SK-N-SH treated with all-trans-retinoic acid at 6 μM for 48 hours (cell line): ENCODE results near the gene LONP2.

Experiments used
- ARNTL ChIP-seq: fragments of 450-650 bp; formaldehyde crosslinking; IDR thresholded peaks from 2 replicates; pipeline ENCODE4 v1.5.0; 2020; ENCODE audit warnings: low read depth, mild to moderate bottlenecking, moderate library complexity, borderline replicate concordance
- BACH2 ChIP-seq: fragments of 250-450 bp; sonication (Bioruptor Pico); IDR thresholded peaks from 2 replicates; pipeline ENCODE4 v1.9.0; 2021; ENCODE audit warnings: mild to moderate bottlenecking, borderline replicate concordance
- ESRRG ChIP-seq: fragments of 250-450 bp; sonication (Bioruptor Pico); IDR thresholded peaks from 2 replicates; pipeline ENCODE4 v1.6.1; 2021; ENCODE audit warnings: mild to moderate bottlenecking
- PPARA ChIP-seq: fragments of 250-450 bp; sonication (Bioruptor Pico); IDR thresholded peaks from 2 replicates; pipeline ENCODE4 v1.5.0; 2020; ENCODE audit warnings: mild to moderate bottlenecking, borderline replicate concordance
- RARB ChIP-seq: fragments of 250-450 bp; sonication (Bioruptor Pico); IDR thresholded peaks from 2 replicates; pipeline ENCODE4 v1.8.0; 2021; ENCODE audit warnings: mild to moderate bottlenecking, moderate library complexity
- SNAI2 ChIP-seq: fragments of 250-450 bp; sonication (Bioruptor Pico); IDR thresholded peaks from 2 replicates; pipeline ENCODE4 v1.5.0; 2020; ENCODE audit warnings: mild to moderate bottlenecking, moderate library complexity
- ZC3H10 ChIP-seq: fragments of 250-450 bp; sonication (Bioruptor Pico); IDR thresholded peaks from 2 replicates; pipeline ENCODE4 v1.5.1; 2021; ENCODE audit warnings: mild to moderate bottlenecking, moderate library complexity
- ZNF8 ChIP-seq: fragments of 450-650 bp; formaldehyde crosslinking; IDR thresholded peaks from 2 replicates; pipeline ENCODE4 v1.5.0; 2020; ENCODE audit warnings: mild to moderate bottlenecking, moderate library complexity
- TF ChIP-seq, protein P1 (sequence below): fragments of 250-450 bp; sonication (Bioruptor Pico); IDR thresholded peaks from 2 replicates; pipeline ENCODE4 v1.8.0; 2020; ENCODE audit warnings: mild to moderate bottlenecking, moderate library complexity, borderline replicate concordance
- TF ChIP-seq, protein P2 (sequence below): fragments of 250-450 bp; sonication (Bioruptor Pico); IDR thresholded peaks from 2 replicates; pipeline ENCODE4 v1.5.0; 2020; ENCODE audit warnings: mild to moderate bottlenecking, moderate library complexity
- TF ChIP-seq, protein P3 (sequence below): fragments of 250-450 bp; sonication (Bioruptor Pico); IDR thresholded peaks from 2 replicates; pipeline ENCODE4 v1.5.1; 2020; ENCODE audit warnings: low read depth, mild to moderate bottlenecking, moderate library complexity
- TF ChIP-seq, protein P4 (sequence below): fragments of 250-450 bp; sonication (Bioruptor Pico); IDR thresholded peaks from 2 replicates; pipeline ENCODE4 v1.8.0; 2021; ENCODE audit warnings: low read depth, mild to moderate bottlenecking, moderate library complexity, borderline replicate concordance

DNA sequence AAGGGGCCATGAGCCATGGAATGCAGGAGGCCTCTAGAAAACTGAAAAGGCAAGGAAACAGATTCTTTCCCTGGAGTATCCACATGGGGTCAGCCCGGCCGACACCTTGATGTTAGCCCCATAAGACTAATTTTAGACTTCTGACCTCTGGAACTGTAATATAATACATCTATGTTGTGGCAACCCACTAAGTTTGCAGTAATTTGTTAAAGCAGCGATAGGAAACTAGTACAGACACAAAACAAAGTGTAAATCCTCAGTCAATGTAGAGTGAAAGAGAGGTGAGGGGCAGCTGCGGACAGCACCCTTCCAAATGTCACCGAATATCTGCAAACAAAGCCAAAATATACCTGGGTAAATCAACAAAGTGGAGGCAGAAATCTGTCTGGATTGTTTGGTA, 148.3 kb downstream of the LONP2 start:
- TF ChIP-seq, protein P1, sequence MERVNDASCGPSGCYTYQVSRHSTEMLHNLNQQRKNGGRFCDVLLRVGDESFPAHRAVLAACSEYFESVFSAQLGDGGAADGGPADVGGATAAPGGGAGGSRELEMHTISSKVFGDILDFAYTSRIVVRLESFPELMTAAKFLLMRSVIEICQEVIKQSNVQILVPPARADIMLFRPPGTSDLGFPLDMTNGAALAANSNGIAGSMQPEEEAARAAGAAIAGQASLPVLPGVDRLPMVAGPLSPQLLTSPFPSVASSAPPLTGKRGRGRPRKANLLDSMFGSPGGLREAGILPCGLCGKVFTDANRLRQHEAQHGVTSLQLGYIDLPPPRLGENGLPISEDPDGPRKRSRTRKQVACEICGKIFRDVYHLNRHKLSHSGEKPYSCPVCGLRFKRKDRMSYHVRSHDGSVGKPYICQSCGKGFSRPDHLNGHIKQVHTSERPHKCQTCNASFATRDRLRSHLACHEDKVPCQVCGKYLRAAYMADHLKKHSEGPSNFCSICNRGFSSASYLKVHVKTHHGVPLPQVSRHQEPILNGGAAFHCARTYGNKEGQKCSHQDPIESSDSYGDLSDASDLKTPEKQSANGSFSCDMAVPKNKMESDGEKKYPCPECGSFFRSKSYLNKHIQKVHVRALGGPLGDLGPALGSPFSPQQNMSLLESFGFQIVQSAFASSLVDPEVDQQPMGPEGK (CRISPR knock-in tag) = no peak
- TF ChIP-seq PPARA (CRISPR knock-in tag) = no peak
- TF ChIP-seq, protein P2, sequence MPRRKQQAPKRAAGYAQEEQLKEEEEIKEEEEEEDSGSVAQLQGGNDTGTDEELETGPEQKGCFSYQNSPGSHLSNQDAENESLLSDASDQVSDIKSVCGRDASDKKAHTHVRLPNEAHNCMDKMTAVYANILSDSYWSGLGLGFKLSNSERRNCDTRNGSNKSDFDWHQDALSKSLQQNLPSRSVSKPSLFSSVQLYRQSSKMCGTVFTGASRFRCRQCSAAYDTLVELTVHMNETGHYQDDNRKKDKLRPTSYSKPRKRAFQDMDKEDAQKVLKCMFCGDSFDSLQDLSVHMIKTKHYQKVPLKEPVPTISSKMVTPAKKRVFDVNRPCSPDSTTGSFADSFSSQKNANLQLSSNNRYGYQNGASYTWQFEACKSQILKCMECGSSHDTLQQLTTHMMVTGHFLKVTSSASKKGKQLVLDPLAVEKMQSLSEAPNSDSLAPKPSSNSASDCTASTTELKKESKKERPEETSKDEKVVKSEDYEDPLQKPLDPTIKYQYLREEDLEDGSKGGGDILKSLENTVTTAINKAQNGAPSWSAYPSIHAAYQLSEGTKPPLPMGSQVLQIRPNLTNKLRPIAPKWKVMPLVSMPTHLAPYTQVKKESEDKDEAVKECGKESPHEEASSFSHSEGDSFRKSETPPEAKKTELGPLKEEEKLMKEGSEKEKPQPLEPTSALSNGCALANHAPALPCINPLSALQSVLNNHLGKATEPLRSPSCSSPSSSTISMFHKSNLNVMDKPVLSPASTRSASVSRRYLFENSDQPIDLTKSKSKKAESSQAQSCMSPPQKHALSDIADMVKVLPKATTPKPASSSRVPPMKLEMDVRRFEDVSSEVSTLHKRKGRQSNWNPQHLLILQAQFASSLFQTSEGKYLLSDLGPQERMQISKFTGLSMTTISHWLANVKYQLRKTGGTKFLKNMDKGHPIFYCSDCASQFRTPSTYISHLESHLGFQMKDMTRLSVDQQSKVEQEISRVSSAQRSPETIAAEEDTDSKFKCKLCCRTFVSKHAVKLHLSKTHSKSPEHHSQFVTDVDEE (CRISPR knock-in tag) = no peak
- TF ChIP-seq BACH2 (CRISPR knock-in tag) = no peak
- no peak for TF ChIP-seq SNAI2
- no peak for TF ChIP-seq RARB (CRISPR knock-in tag)
- no peak for TF ChIP-seq ESRRG (CRISPR knock-in tag)
- TF ChIP-seq ARNTL = no peak
- TF ChIP-seq ZC3H10 = no peak
- TF ChIP-seq, protein P3, sequence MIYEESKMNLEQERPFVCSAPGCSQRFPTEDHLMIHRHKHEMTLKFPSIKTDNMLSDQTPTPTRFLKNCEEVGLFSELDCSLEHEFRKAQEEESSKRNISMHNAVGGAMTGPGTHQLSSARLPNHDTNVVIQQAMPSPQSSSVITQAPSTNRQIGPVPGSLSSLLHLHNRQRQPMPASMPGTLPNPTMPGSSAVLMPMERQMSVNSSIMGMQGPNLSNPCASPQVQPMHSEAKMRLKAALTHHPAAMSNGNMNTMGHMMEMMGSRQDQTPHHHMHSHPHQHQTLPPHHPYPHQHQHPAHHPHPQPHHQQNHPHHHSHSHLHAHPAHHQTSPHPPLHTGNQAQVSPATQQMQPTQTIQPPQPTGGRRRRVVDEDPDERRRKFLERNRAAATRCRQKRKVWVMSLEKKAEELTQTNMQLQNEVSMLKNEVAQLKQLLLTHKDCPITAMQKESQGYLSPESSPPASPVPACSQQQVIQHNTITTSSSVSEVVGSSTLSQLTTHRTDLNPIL (CRISPR knock-in tag) = no peak
- TF ChIP-seq, protein P4, sequence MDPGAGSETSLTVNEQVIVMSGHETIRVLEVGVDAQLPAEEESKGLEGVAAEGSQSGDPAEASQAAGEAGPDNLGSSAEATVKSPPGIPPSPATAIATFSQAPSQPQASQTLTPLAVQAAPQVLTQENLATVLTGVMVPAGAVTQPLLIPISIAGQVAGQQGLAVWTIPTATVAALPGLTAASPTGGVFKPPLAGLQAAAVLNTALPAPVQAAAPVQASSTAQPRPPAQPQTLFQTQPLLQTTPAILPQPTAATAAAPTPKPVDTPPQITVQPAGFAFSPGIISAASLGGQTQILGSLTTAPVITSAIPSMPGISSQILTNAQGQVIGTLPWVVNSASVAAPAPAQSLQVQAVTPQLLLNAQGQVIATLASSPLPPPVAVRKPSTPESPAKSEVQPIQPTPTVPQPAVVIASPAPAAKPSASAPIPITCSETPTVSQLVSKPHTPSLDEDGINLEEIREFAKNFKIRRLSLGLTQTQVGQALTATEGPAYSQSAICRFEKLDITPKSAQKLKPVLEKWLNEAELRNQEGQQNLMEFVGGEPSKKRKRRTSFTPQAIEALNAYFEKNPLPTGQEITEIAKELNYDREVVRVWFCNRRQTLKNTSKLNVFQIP (CRISPR knock-in tag) = no peak
- TF ChIP-seq ZNF8 (CRISPR knock-in tag) = no peak
